Activated B cell treated with CpG ODN at 0.5 μM for 24 hours (primary cell): ENCODE results near the gene GRHL1. TPM values are rescaled to one million over a fixed set of nuclear protein-coding genes. Genes with fewer than 3 reads are reported as not detected.

Experiments
- ATAC-seq: fragments of 200-7000 bp; cut with Tn5 transposase; one replicate; pipeline ENCODE4 v1.10.0; 2021; ENCODE audit warnings: low read depth, mild to moderate bottlenecking, moderate library complexity
- CTCF ChIA-PET: fragments of 350-600 bp; sonication (Branson Sonifier 250); formaldehyde crosslinking; loops from one replicate; lab custom pipeline; 2021; ENCODE audit warnings: antibody characterized with exemption; lab: Charles Lee
- POLR2A ChIA-PET: fragments of 350-600 bp; sonication (Branson Sonifier 250); formaldehyde crosslinking; loops from one replicate; lab custom pipeline; 2021; ENCODE audit warnings: antibody characterized with exemption; lab: Charles Lee
- DNase-seq: peaks from one replicate; pipeline ENCODE4 v3.0.0; 2022
- H3K27ac Mint-ChIP-seq: one replicate; pipeline ENCODE4 v1.8.0; 2020; ENCODE audit warnings: mixed read lengths
- H3K27me3 Mint-ChIP-seq: one replicate; pipeline ENCODE4 v1.8.0; 2021; ENCODE audit warnings: mixed read lengths
- H3K36me3 Mint-ChIP-seq: one replicate; pipeline ENCODE4 v1.8.0; 2021; ENCODE audit warnings: low read depth, mixed read lengths
- H3K4me1 Mint-ChIP-seq: one replicate; pipeline ENCODE4 v1.8.0; 2021; ENCODE audit warnings: mixed read lengths
- H3K4me3 Mint-ChIP-seq: one replicate; pipeline ENCODE4 v1.8.0; 2020; ENCODE audit warnings: mild to moderate bottlenecking, mixed read lengths
- H3K9me3 Mint-ChIP-seq: one replicate; pipeline ENCODE4 v1.8.0; 2020; ENCODE audit warnings: mixed read lengths
- CTCF ChIP-seq: fragments of 200-600 bp; IDR thresholded peaks from one replicate; pipeline ENCODE4 v1.8.0; 2022; ENCODE audit warnings: antibody characterized with exemption, mild to moderate bottlenecking
- intact Hi-C: fragments of 100-400 bp; cut with micrococcal nuclease; formaldehyde crosslinking; loops from one replicate; pipeline ENCODE4 v1.15.1; 2024
- total RNA-seq: library from RNA; stranded (reverse); gene quantifications from 2 replicates; pipeline ENCODE4 v1.2.3, GENCODE V29; 2022

The GRHL1 gene
- total RNA-seq, 1 donor from 2014 or later, result 0.95 TPM

- no peak overlapping the region for H3K27ac Mint-ChIP-seq
- H3K36me3 Mint-ChIP-seq, result no peaks in the 10 kb centered on the region
- peaks cover 14% of the 10 kb centered on the region for H3K4me1 Mint-ChIP-seq
- no peak overlapping the region for H3K4me3 Mint-ChIP-seq
- intact Hi-C loops, result no loop called here
- H3K27me3 Mint-ChIP-seq, result no peaks in the 10 kb centered on the region
- ChIA-PET CTCF (interaction anchor here (2.0 kb wide), 1 partner anchor 12 kb away, joined by 7 read pairs; no protein-coding TSS in a partner anchor), POLR2A (no interaction called here)
- no peaks in the 10 kb centered on the region for H3K9me3 Mint-ChIP-seq
- no peak for TF ChIP-seq CTCF
- ATAC-seq, result no peak
- no peak for DNase-seq
Observed at GRCh38 chr2:9971890-9972289, 20.4 kb downstream of the GRHL1 start.

GRCh38 chr2:9972621-9973479, 21.4 kb downstream of the GRHL1 start:
- ChIA-PET POLR2A (no interaction called here), CTCF (interaction anchor here (2.0 kb wide), 1 partner anchor 12 kb away, joined by 7 read pairs; no protein-coding TSS in a partner anchor)
- Mint-ChIP-seq H3K4me1 (peaks cover 6% of the 10 kb centered on the region), H3K9me3 (peaks cover 2% of the 10 kb centered on the region), H3K36me3 (no peaks in the 10 kb centered on the region), H3K27me3 (peaks cover 2% of the 10 kb centered on the region), H3K4me3 (no peak overlapping the region), H3K27ac (no peak overlapping the region)
- no peak for TF ChIP-seq CTCF
- DNase-seq, result no peak
- intact Hi-C loops, result no loop called here
- no peak for ATAC-seq

- H3K9me3 Mint-ChIP-seq, result peaks cover 6% of the 10 kb centered on the region
- CTCF ChIA-PET, result interaction anchor here (1.7 kb wide), 1 partner anchor 10 kb away, joined by 5 read pairs; no protein-coding TSS in a partner anchor
Observed at GRCh38 chr2:9973690-9974089, 22.2 kb downstream of the GRHL1 start.

GRCh38 chr2:9974343-9974742, 22.9 kb downstream of the GRHL1 start:
- intact Hi-C loops, result no loop called here
- H3K27ac Mint-ChIP-seq, result no peak overlapping the region
- CTCF ChIA-PET, result interaction anchor here (0.8 to 1.7 kb wide), 4 partner anchors 10 to 161 kb away, joined by 3 to 5 read pairs (median 4); no protein-coding TSS in a partner anchor
- H3K4me3 Mint-ChIP-seq, result no peak overlapping the region
- DNase-seq (no peak), ATAC-seq (no peak)
- H3K36me3 Mint-ChIP-seq, result no peaks in the 10 kb centered on the region
- peaks cover 3% of the 10 kb centered on the region for H3K4me1 Mint-ChIP-seq
- TF ChIP-seq CTCF, result no peak
- POLR2A ChIA-PET, result no interaction called here
- peaks cover 7% of the 10 kb centered on the region for H3K27me3 Mint-ChIP-seq
- peaks cover 6% of the 10 kb centered on the region for H3K9me3 Mint-ChIP-seq

More at GRCh38 chr2:9973690-9974089, 22.2 kb downstream of the GRHL1 start:
- peaks cover 7% of the 10 kb centered on the region for H3K27me3 Mint-ChIP-seq
- intact Hi-C loops, result no loop called here
- TF ChIP-seq CTCF, result no peak
- no peaks in the 10 kb centered on the region for H3K36me3 Mint-ChIP-seq
- no peak overlapping the region for H3K4me3 Mint-ChIP-seq
- ATAC-seq, result no peak
- peaks cover 5% of the 10 kb centered on the region for H3K4me1 Mint-ChIP-seq
- DNase-seq, result no peak
- H3K27ac Mint-ChIP-seq, result no peak overlapping the region
- POLR2A ChIA-PET, result no interaction called here

- Mint-ChIP-seq H3K27ac (no peak overlapping the region), H3K4me3 (no peak overlapping the region), H3K36me3 (no peaks in the 10 kb centered on the region), H3K4me1 (peaks cover 3% of the 10 kb centered on the region), H3K27me3 (peaks cover 8% of the 10 kb centered on the region), H3K9me3 (peaks cover 6% of the 10 kb centered on the region)
- no peak for ATAC-seq
- intact Hi-C loops, result no loop called here
- no peak for DNase-seq
- ChIA-PET POLR2A (no interaction called here), CTCF (interaction anchor here (1.0 kb wide), 2 partner anchors 10 to 162 kb away, joined by 3 to 4 read pairs; no protein-coding TSS in a partner anchor)
- no peak for TF ChIP-seq CTCF
Observed at GRCh38 chr2:9975328-9975727, 23.8 kb downstream of the GRHL1 start.
